DND-41 (cell line): ENCODE measurements around the gene CELA2B.

Experiments
- CTCF ChIP-seq: IDR thresholded peaks from 2 replicates; pipeline ENCODE4 v1.5.1; 2012; ENCODE audit warnings: borderline replicate concordance, low read length, moderate library complexity, mild to moderate bottlenecking; ENCODE audit not compliant: poor library complexity, severe bottlenecking; ENCODE audit errors: extremely low read depth
- EZH2 ChIP-seq: IDR thresholded peaks from 3 replicates; pipeline ENCODE4 v1.6.1; 2012; ENCODE audit warnings: borderline replicate concordance, low read depth, mild to moderate bottlenecking, moderate library complexity, low read length, inconsistent platforms; ENCODE audit not compliant: severe bottlenecking

- peak; percentile 98 for TF ChIP-seq CTCF
- TF ChIP-seq EZH2, result no peak
These were observed 44.9 kb upstream of the CELA2B start for GRCh38 chr1:15430787-15431570.
